HG03432 (cell line): Measurements from ENCODE around the gene KCTD21.
"Not testable (repeated sequence)": the region's sequence is repeated elsewhere in the genome, so short reads cannot be mapped to it uniquely, and the experiment has no call there.

Experiments used
- ATAC-seq: cut with Tn5 transposase; IDR thresholded peaks from one replicate; pipeline ENCODE4 v1.9.1; 2021; ENCODE audit warnings: mild to moderate bottlenecking, moderate library complexity; ENCODE audit not compliant: unreplicated experiment

The KCTD21 gene

DNA sequence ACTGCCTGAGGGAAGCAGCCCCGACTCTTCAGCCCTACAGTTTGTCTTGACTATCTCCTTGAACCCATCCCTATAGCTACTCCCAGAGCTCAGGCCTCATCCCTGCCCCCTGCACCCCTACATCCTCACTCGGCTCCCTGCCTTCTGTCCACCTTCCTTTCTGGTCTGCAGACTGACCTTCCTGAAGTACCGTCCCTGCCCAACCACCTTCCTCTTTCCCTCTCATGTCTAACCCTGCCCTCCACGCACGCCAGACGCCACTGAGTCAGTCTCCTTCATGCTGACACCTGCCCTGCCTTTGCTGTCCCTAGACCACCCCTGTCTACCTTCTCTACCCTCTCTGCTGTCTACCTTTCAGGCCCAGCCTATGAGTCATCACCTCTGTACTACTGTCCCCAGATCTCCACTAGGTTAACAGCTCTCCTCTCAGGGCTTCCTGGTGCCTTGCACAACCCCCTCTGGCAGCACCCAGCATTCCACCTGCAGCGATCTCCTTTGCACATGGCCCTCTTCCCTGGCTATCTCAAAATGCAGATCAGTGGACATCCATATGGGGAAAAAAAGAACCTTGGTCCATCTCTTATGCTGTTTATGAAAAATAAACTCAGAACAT is 8.9 kb downstream of the KCTD21 start:
- no peak for ATAC-seq

DNA sequence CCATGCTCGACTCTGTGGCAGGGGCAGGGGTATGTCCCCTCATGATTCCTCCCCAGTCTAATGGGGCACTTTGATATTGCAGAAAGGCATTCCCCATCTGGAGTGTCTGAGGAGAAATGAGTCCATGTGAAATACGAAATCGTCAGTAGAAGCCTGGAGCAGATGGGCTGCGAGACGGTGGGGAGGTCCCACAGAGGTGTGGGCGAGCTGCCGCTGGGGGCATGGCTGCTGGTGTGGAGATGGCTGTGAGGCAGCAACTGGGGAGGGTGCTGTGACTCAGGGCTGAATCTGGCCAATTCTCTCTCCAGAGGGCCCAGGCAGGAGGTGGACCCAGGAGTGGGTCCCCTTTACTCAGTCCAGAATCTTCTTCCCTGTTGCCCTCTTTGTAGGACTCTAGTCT is 11.2 kb downstream of the KCTD21 start:
- no peak for ATAC-seq

DNA sequence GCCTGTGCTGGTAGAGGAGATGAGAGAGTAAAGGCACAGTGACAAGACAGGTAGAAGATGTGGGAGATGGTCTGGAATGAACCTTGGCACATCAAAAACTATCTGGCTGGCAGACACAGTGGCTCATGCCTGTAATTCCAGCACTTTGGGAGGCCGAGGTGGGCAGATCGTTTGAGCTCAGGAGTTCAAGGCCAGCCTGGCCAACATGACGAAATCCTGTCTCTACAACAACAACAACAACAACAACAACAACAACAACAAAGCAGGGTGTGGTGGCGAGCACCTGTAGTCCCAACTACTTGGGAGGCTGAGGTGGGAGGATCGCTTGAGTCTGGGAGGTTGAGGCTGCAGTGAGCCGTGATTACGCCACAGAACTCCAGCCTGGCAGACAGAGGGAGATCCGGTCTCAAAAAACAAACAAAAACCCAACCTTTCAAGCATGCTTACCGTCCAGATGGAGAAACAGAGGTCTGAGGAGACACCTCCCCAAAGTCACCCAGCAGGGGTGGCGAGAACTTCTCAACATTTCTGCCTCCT is 11.8 kb downstream of the KCTD21 start:
- no peak for ATAC-seq

DNA sequence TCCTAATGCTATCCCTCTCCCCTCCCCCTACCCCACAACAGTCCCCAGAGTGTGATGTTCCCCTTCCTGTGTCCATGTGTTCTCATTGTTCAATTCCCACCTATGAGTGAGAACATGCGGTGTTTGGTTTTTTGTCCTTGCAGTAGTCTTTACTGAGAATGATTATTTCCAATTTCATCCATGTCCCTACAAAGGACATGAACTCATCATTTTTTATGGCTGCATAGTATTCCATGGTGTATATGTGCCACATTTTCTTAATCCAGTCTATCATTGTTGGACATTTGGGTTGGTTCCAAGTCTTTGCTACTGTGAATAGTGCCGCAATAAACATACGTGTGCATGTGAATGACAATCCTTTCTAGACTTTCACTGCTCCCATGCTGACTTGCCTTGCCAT is 12.6 kb downstream of the KCTD21 start:
- ATAC-seq: not testable (repeated sequence)

DNA sequence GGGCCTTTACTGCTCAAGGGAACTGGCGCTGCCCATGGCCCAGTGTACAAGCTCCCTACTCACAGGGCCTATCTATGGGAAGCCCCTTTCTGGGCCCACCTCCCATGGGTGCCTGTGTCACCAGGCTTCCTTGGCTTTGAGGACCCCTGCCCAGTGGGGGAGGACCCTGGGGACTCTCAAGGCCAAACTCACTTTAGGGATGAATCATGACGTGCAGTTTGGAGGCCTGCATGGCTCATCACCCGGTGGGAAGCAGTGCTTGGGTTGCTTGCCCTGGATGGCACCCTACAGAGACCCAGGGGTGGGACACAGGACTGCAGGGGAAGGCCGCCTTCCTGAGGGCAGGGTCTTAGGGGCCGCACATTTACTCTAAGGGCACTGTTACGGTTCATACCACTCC is 16.5 kb downstream of the KCTD21 start:
- no peak for ATAC-seq

DNA sequence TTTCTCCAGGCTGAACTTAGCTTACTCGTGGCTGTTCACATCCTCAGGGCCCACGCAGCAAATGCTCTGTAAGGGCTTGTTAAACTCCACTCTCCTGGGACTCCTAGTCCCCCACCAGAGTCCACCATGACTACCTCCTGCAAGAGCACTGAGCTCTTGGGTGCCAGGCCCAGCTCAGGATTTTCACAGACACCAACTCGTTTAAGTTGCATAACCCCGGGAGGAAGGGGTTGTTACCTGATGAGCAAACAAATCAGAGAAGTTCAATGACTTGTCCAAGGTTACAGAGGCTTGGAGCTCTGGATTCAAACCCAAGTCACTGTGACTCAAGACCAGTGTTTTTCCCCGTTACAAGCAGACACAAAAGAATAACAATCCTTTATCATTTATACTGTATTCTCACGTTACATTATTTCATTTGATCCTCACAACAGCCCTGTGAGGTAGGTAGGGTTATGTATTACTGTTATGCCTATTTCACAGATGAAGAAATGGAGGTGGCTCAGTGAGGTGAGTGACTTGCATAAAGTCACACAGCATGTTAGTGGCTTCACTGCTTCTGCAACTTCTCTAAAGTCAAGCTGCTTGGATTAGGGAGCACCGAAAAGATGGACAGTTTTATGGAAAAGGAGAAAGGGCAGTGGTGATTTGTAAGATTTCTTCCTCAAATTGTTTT is 17.4 kb downstream of the KCTD21 start:
- no peak for ATAC-seq

DNA sequence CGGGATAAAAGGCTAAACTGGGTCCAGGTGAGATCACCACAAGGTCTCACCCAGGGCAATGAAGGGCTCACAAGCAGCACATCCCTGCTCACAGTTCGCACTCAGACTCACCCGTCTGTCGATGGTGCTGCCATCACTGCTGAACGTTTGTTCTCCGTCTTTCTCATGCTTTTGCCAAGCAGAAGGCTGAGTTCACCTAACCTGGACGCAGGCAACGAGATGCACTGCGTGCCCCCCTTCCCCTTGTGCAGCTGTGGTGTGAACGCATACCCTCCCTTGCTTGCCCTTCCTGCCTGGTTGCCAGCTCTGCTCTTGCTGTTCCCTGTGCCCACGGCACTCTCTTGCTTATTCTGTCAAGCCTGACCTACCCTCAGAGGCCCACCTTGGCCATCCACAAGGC is 18.0 kb downstream of the KCTD21 start:
- no peak for ATAC-seq

DNA sequence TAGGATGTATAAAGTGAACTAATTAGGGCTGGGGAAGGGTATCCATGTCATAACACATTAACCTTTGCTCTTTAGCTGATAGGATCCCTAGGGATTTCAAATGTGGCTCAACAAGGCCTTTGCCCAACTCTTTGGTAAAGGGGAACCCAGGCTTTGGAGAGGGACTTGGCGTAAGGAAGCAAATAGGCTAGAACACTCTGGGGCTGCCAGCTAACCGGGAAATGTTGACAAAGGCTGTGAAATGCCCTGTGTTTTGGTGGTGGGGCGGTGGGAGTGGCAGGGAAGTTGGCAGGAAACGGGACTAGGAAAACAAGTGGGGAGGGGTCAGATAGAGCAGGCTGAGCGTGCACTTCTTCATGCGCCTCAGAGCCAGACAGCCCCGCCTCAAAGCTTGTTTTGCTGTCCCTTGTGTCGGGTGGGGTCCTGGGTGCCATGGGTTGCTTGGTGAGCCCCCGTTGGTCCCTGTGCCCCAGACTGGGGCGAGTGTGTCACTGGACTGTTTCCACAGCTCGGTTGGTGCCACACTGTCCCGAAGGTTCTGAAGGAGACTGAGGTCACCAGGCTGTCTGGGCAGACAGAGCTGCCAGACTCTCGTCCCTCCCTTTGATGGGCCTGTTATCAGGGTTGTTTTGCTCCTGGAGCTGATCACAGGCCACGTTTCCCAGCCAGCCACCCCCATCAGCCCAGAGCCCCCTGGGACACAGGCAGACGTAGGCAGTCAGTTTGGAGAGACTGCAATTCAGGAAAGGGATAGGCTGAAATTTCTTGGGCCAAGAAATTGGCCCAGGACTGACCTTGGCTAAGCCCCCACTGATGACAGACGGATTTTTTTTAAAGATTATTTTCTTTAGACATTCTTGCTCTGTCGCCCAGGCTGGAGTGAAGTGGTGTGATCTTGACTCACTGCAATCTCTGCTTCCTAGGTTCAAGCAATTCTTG is 19.6 kb downstream of the KCTD21 start:
- ATAC-seq: no peak

DNA sequence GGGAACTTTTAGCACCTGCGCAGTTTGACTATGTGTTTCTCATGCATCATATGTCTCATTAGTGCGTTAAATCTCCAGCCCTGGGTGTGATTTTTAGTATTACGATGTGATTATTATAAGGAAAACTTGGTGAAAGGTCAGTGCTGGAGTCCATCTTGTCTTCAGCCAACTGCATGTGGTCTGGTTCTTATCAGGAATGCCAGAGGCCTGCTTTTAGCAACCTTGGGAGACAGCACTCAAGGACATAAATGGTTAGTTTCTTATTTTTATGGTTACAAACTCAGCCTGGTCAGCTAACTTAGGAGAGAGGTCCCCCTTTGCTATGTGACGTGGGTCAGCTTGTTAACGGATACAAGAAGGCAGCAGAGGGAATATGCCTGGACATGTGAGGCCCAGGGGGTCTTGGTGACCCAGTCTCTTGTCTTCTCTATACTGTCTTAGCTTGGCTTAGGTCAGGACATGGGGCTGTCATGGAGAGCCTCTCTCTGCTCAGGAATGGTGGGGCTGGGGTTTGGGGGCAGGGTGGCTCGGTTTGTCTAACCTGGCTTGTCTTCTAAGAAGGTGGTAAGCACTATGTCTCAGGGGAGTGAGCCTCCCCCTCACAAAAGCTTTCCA is 21.5 kb downstream of the KCTD21 start:
- no peak for ATAC-seq

DNA sequence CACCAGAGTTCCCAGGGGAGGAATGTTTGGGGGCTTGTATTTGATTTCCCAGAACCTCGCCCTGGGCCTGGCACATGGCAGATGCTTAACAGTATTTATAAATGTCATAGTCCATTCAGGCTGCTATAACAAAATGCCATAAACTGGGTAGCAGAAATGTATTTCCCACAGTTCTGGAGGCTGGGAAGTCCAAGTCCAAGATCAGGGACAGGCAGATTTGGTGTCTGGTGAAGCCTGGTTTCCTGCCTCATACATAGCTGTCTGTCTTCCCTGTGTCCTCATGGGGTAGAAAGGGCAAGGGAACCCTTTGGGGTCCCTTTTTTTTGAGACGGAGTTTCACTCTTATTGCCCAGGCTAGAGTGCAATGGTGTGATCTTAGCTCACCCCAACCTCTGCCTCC is 24.0 kb downstream of the KCTD21 start:
- no peak for ATAC-seq

DNA sequence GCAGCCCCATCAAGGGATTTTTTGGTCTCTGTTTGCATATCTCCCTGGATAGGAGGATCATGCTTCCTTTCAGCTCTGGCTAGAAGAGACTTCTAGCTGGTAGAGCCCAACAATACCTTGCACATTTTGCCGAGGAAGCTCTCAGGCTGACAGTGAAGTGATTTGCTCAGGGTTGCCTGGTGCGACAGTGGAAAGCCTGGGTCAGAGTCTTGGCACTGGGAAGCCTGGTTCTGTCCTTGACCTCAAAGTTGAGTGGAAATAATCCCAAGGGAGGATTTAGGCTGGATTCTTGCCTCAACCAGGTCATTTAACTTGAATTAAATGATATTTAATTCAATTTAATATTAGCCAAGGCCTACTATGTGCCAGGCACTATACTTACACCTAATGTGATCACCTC is 24.6 kb downstream of the KCTD21 start:
- no peak for ATAC-seq

DNA sequence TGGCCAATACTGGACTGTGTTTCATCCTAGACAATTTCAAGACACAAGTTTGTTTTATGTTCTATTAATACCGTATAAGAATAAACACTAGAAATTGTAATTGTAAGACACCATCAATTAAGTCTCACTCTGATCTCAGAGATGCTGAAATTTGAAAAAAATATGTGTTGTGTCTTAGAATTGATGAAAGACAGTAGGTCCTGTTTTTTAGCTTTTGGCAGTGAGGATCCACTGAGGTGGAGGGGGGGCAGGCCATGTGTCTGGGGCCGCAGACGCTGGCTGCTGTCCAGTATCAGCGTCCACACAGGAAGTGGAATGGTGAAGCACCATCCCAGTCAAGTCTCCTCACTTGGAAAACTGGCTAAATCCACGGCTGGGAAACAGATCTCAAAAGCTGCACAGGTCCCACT is 26.5 kb downstream of the KCTD21 start:
- ATAC-seq: no peak

DNA sequence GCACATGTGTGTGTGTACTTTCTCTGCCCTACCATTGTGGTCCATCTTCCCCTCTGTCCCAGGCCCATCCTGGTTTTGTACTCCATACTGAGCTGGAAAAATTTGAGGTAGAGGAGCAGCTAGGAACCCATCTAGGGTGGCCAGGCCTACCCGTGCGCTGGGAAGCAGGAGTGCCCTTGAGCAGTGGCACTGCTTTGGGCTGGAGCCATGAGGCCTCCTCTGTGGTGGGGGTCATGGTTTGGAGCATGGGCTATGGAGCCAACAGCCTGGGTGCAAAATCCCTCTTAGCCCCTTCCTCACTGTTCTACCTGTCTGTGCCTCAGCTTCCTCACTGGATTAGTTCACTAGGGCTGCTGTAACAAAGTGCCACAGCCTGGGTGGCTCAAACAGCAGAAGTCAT is 27.1 kb downstream of the KCTD21 start:
- no peak for ATAC-seq

DNA sequence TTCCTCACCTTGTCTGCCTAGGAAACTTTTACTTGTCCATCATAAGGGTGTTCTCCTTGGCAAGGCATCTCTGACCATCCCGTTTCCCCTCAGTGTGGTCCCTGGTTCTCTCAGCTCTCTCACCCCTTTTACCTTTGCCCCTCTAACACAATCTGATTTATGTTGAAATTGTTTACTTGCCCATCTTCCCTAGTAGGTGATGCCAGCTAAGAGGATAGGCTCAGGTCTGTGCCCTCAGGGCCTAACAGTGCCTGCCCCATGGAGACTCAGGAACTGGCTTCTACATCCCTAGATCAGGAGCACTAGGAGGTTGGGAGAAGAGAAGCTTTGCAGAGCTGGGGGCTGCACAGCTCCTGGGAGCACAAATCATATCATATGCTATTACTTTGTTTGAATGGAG is 27.9 kb downstream of the KCTD21 start:
- ATAC-seq: no peak

DNA sequence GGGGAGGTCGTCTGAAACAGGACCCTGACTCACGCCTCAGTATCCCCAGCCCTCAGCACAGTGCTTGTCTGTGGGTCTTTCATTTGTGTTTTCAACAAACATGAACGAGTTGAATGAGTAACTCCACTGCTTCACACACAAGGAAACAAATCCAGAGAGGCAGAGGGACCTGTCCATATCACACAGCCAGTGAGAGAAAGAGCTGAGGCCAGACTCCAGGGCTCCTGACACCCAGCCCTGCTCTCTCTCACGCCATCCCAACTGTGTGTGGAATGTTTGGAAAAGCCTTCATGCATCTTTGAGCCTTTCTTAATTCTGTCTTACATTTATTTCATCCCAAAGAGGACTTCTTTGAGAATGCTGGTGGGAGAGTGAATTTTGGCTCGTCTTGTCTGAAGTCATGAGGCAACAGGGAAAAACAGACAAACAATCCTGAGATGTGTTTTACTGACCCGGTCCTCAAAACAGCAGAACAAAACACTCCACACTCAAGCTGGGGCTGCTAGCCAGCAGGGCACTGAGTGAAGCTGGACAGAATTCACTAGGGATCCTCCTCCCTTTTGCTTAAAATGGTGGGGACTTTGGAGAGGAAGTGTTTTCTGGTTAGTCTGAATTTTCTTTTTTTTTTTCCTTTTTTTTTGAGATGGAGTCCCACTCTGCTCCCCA is 29.3 kb downstream of the KCTD21 start:
- no peak for ATAC-seq

DNA sequence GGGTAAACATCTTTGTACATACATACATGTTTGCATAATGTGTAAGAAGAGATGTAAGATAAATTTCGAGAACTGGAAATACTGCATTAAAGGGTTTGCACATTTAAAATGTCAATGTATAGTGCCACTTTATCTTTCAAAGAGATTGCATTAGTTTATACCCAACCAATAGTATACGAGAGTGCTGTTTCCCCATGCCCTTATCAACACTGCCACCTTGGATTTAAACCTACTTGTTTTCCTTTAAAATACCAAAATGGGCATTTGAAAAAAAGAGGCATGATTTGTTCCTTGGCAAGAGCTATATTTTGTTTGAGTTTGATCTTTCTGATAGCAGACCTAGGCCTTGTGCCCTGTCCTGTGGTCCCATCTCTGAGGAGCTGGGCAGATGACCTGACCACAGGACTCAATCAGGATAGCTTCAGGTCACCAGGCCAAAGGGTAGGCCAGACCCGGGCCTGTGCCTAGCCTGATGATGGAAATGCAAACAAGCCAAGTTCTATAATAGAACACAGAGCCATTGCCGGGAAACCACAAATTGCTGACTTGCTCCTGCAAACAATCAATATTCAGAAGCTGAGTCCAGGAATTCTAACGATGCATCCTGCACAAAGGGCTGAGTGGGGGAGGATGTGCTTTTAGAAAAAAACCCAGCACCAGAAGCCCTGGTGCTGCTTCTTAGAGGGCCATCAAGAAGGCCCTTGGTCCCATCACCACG is 32.1 kb downstream of the KCTD21 start:
- ATAC-seq: no peak

DNA sequence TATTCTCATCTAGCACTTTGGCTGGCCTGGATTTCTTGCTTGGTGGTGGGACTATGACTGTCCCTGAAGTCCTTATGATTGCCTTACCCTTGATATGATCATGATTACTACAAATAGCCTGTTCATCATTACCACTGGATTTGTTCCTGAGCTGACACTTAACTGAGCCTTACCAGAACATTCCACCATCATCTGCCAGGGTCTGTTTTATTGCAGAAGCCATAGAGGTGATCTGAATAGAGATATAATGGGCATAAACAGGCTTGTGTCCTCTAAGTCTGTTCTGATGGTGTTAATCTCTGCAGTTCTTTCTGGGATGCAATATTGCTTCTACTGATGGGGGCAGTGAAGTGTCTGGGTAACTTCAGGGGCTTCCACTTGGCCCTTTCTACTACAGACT is 36.6 kb downstream of the KCTD21 start:
- no peak for ATAC-seq

DNA sequence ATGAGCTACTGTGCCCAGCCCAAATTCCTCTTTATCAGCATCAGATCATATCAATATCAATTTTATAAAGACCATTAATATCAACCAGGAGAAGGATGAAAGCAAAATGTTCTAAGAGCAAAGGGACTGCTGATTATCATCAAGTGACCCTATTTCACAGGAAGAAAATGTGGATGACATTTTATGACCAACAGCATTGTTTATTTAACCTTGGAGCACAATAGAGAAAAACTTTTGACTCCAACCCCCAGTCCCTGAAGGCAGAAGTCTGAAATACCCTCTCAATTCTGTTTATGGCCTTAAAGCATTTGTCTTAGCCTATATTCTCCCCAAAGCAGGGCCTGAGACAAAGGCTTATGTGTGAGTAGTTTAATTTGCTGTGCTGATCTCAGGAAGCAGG is 37.7 kb downstream of the KCTD21 start:
- ATAC-seq: no peak

DNA sequence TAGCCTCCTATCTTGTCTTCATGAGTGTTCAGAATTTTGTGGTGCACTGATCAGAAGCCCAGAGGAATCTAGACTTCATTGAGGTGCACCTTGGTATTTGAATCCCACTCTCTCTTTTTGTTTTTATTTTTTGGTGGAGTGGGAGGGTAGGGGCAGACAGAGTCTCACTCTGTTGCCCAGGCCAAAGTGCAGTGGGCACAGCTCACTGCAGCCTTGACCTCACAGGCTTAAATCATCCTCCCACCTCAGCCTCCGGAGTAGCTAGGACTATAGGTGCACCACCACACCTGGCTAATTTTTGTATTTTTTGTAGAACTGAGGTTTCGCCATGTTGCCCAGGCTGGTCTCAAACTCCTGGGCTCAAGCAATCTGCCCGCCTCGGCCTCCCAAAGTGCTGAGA is 38.1 kb downstream of the KCTD21 start:
- ATAC-seq: no peak

DNA sequence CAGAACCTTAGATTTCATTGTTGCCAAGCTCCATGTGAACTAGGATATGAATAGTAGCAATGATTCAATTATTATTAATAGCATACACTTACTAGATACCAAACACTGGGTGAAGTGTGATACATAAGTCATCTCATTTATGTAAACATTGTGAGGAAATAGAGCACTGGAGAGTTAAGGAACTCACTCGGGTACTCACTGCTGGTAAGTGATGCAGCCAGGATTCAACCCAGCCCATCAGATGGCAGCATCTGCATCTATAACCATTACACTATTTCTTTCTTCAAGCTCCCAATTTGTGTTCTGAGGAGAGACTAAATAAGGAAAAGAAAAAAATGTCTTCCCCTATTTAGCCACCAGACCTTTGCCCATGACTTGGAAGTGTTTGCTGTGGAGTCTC is 38.8 kb downstream of the KCTD21 start:
- ATAC-seq: no peak
